GM21717 (cell line): ENCODE results near the gene DCAF11.

Source experiments
- ATAC-seq: cut with Tn5 transposase; IDR thresholded peaks from one replicate; pipeline ENCODE4 v1.9.1; 2021; ENCODE audit warnings: mild to moderate bottlenecking, moderate library complexity; ENCODE audit not compliant: unreplicated experiment

The DCAF11 gene

GRCh38 chr14:24151404-24152080, 37.0 kb downstream of the DCAF11 start:
- ATAC-seq: no peak

GRCh38 chr14:24155100-24155499, 40.5 kb downstream of the DCAF11 start:
- no peak for ATAC-seq

GRCh38 chr14:24156840-24157239, 42.3 kb downstream of the DCAF11 start:
- no peak for ATAC-seq

GRCh38 chr14:24157331-24157730, 42.8 kb downstream of the DCAF11 start:
- ATAC-seq: no peak

- ATAC-seq: no peak
These were observed 45.4 kb downstream of the DCAF11 start for GRCh38 chr14:24159777-24160498.

GRCh38 chr14:24160499-24160849, 45.9 kb downstream of the DCAF11 start:
- ATAC-seq: no peak

GRCh38 chr14:24160850-24161804, 46.5 kb downstream of the DCAF11 start, which contains the start of gene IRF9:
IRF9 (plus strand) TSS chr14:24161265; CDS start chr14:24162145, 880 bp downstream.
- peak; percentile 62 for ATAC-seq

GRCh38 chr14:24162093-24162492, 47.5 kb downstream of the DCAF11 start:
- ATAC-seq: no peak

GRCh38 chr14:24164518-24164991, 50.0 kb downstream of the DCAF11 start:
- ATAC-seq: no peak

- no peak for ATAC-seq
These were observed 51.2 kb downstream of the DCAF11 start for GRCh38 chr14:24165785-24166184.

GRCh38 chr14:24167469-24168114, 53.0 kb downstream of the DCAF11 start:
- no peak for ATAC-seq

- peak; percentile 63 for ATAC-seq
These were observed 57.1 kb downstream of the DCAF11 start, which contains the start of gene REC8 for GRCh38 chr14:24171422-24172260. REC8 (plus strand) TSS chr14:24172080; CDS start chr14:24172553, 473 bp downstream.

- no peak for ATAC-seq
These were observed 57.8 kb downstream of the DCAF11 start for GRCh38 chr14:24172261-24172860.

- ATAC-seq: no peak
These were observed 58.3 kb downstream of the DCAF11 start for GRCh38 chr14:24172871-24173281.
